ENCODE data around the gene FMN1. TPM values are rescaled to one million over a fixed set of nuclear protein-coding genes. Genes with fewer than 3 reads are reported as not detected.

Gene FMN1
- total RNA-seq, 2 donors from 2014 or later: 13.7 to 17.1 TPM

DNA sequence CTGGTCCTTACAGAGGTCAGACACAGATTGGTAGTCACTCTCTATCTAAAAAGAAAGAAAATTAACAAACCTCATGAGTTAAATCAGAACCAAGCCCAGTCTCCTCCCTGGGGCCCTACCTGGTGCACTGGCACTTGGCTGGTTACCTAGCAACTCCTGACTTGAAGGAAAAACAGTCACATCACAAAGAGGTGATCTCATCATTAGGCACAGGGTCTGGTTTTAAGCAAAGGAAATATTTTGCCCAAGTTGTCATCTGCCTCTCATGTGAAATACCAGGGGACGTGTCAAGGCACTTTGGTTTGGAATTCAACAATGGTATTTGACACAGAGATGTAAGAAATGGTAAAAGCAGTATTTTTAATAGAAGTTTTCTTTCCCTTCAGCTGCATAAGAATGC lies 47.7 kb upstream of the FMN1 start:
- no peak for TF ChIP-seq POLR2A (IDR thresholded peaks at IDR 0.05)
- no peak for ATAC-seq
- no peak for DNase-seq
- H3K4me3 ChIP-seq: no peak overlapping the region
- no peaks in the 10 kb centered on the region for H3K9me3 ChIP-seq
- no peaks in the 10 kb centered on the region for H3K36me3 ChIP-seq (replicated peaks in 1 of 2; ENCODE audit: insufficient read depth in 1 of 2, low read depth in 2 of 2)
- intact Hi-C loops (cut with DNase I): no loop called here
- H3K27ac ChIP-seq: no peak overlapping the region
- WGBS, 2 donors: 24 to 52% methylated on average over 1 of the region's 1 CpG
- H3K4me1 ChIP-seq: no peaks in the 10 kb centered on the region
- no peaks in the 10 kb centered on the region for H3K27me3 ChIP-seq

DNA sequence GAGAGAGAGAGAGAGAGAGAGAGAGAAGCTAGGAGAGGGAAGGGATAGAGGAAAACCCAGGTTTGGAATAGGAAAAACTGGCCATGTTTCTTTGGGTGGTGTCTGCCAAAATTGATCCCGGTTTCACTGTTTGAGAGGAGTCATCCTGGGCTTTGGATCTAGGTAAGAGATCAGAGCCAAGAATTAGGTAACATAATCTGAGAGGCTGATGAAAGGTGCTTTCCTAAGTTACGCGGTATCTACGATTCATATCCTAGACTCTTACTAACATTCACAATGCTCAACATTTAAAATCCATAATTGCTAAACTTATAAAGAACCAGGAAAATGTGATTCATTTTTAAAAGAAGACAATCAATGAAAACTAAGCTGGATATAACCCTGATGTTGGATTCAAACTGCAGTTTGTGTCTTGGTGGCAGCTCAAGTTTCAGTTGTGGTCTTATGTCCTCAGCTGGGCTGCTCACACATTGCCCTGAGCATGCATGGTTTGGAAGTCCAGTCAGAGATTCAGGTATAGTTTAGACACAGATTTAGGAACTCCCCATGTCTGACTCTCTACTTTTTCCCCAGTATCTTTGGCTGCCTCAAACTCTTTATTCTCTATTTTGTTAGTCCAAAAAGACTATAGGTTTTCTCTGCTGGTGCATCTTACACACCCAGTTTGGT lies 42.5 kb upstream of the FMN1 start:
- intact Hi-C loops (cut with DNase I): loop anchor here (10.0 kb wide), 1 partner anchor 458 kb away; no protein-coding TSS in a partner anchor
- no peak for DNase-seq
- ATAC-seq: no peak
- WGBS, 2 donors: 64 to 75% methylated on average over 4 of the region's 4 CpGs
- Histone ChIP-seq H3K9me3 (no peaks in the 10 kb centered on the region), H3K36me3 (replicated peaks in 1 of 2; ENCODE audit: insufficient read depth in 1 of 2, low read depth in 2 of 2) (no peaks in the 10 kb centered on the region), H3K4me3 (no peak overlapping the region), H3K4me1 (no peaks in the 10 kb centered on the region), H3K27me3 (no peaks in the 10 kb centered on the region), H3K27ac (no peak overlapping the region)
- no peak for TF ChIP-seq POLR2A (IDR thresholded peaks at IDR 0.05)
- TF ChIP-seq, protein P1, sequence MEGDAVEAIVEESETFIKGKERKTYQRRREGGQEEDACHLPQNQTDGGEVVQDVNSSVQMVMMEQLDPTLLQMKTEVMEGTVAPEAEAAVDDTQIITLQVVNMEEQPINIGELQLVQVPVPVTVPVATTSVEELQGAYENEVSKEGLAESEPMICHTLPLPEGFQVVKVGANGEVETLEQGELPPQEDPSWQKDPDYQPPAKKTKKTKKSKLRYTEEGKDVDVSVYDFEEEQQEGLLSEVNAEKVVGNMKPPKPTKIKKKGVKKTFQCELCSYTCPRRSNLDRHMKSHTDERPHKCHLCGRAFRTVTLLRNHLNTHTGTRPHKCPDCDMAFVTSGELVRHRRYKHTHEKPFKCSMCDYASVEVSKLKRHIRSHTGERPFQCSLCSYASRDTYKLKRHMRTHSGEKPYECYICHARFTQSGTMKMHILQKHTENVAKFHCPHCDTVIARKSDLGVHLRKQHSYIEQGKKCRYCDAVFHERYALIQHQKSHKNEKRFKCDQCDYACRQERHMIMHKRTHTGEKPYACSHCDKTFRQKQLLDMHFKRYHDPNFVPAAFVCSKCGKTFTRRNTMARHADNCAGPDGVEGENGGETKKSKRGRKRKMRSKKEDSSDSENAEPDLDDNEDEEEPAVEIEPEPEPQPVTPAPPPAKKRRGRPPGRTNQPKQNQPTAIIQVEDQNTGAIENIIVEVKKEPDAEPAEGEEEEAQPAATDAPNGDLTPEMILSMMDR (IDR thresholded peaks at IDR 0.05): no peak

DNA sequence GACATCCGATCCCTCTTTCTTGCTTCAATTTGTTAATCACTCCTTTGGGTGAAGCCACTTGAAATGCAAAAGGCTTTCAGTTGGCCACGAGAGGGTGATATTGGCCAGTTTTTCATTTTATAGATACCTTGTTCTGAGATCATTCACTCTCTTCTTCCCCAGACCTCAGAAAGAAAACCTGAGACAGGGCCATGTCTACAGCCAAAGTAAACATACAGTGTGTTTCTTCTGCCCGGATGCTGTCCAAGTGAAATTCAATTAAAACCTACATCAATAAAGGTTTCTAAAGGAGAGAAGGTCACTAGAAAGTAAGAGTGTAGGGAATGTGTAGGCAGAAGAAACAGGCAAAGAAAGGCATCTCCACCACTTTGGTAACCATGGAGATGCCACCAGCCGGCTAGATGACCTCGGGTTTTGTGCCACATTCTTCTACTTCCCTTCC lies 39.5 kb upstream of the FMN1 start:
- Histone ChIP-seq H3K36me3 (replicated peaks in 1 of 2; ENCODE audit: insufficient read depth in 1 of 2, low read depth in 2 of 2) (no peaks in the 10 kb centered on the region), H3K27ac (no peak overlapping the region), H3K27me3 (no peaks in the 10 kb centered on the region), H3K9me3 (no peaks in the 10 kb centered on the region), H3K4me1 (no peaks in the 10 kb centered on the region), H3K4me3 (no peak overlapping the region)
- DNase-seq (peak in 1 of 4 donors; percentile 25), ATAC-seq (no peak)
- TF ChIP-seq, protein P1 (IDR thresholded peaks at IDR 0.05): peak in 6 of 7 experiments; percentile 18 to 42 (median 32)
- TF ChIP-seq POLR2A (IDR thresholded peaks at IDR 0.05): no peak
- 20 to 22% methylated on average over 5 of the region's 5 CpGs for WGBS, 2 donors
- intact Hi-C loops (cut with DNase I): loop anchor here (10.0 kb wide), 1 partner anchor 461 kb away; no protein-coding TSS in a partner anchor

DNA sequence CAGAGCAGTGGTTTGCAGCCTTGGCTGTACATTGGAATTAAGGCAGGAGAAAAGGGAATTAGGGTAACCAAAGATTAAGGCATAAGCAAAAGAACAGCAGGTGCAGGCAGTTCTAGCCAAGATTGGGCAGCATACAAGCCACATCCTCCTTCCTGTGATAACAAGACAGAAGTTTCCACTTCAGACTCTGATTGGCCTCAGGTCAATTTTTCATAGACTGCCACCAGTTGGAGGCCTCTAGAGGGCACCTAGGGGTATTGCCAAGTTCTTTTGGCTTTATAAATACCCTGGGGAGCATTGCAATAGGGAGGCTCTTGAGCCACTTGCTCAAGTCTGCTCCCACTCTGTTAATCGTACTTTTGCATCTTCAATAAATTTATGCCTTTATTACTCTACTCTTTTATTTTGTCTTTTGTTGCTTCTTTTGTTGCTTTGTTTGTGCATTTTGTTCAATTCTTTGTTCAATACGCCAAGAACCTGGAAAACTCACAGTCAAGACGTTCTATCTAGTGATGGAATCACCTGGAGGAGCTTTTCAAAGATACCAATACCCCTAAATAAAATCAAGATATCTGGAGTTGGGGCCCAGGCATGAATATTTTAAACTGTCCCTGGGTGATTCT lies 32.2 kb upstream of the FMN1 start:
- TF ChIP-seq, protein P1 (IDR thresholded peaks at IDR 0.05): peak; percentile 15 to 57 (median 35)
- TF ChIP-seq POLR2A (IDR thresholded peaks at IDR 0.05): no peak
- Histone ChIP-seq H3K4me1 (no peaks in the 10 kb centered on the region), H3K27me3 (no peaks in the 10 kb centered on the region), H3K27ac (no peak overlapping the region), H3K4me3 (no peak overlapping the region), H3K36me3 (replicated peaks in 1 of 2; ENCODE audit: insufficient read depth in 1 of 2, low read depth in 2 of 2) (no peaks in the 10 kb centered on the region), H3K9me3 (no peaks in the 10 kb centered on the region)
- intact Hi-C loops (cut with DNase I): no loop called here
- WGBS, 2 donors: 64 to 78% methylated on average over 3 of the region's 3 CpGs
- ATAC-seq (peak; percentile 52), DNase-seq (peak; percentile 40 to 79 (median 62))

DNA sequence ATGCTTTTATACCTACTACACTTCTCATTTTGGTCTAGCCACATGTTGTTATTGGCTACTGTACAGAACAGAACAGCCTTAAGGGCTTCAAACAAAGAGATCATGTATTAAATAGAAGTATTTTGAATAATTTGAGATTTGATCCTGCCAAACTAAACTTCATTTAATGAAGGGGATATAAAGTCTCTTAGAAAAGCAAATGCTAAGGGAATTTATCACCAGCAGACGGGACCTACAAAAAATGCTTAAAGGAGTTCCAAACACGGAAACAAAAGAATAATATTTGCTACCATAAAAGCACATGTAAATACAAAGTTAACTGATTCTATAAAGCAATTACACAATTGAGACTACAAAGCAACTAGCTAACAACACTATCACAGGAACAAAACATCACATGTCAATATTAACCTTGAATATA lies 23.6 kb upstream of the FMN1 start:
- TF ChIP-seq, protein P1 (IDR thresholded peaks at IDR 0.05): no peak
- no peak for TF ChIP-seq POLR2A (IDR thresholded peaks at IDR 0.05)
- no peak for DNase-seq
- no peak overlapping the region for H3K4me3 ChIP-seq
- H3K4me1 ChIP-seq: peaks cover 6% of the 10 kb centered on the region
- H3K27me3 ChIP-seq: no peaks in the 10 kb centered on the region
- WGBS, 2 donors: 30 to 36% methylated on average over 2 of the region's 2 CpGs
- ATAC-seq: no peak
- H3K36me3 ChIP-seq (replicated peaks in 1 of 2; ENCODE audit: insufficient read depth in 1 of 2, low read depth in 2 of 2): no peaks in the 10 kb centered on the region
- intact Hi-C loops (cut with DNase I): no loop called here
- no peaks in the 10 kb centered on the region for H3K9me3 ChIP-seq
- H3K27ac ChIP-seq: no peak overlapping the region

Measured in body of pancreas (tissue), 4 donors.